GM12874 (cell line): ENCODE data around the gene TMEM164.

Experiments
- CTCF ChIP-seq: IDR thresholded peaks from 2 replicates; pipeline ENCODE4 v1.5.1; 2011; ENCODE audit warnings: low read depth, mild to moderate bottlenecking, control low read depth, low read length, moderate library complexity; ENCODE audit not compliant: insufficient read depth

Gene TMEM164

GRCh38 chrX:110138557-110138956, 135.6 kb downstream of the TMEM164 start:
- no peak for TF ChIP-seq CTCF

- no peak for TF ChIP-seq CTCF
These were observed 136.3 kb downstream of the TMEM164 start for GRCh38 chrX:110139172-110139571.

GRCh38 chrX:110142096-110142495, 139.2 kb downstream of the TMEM164 start:
- no peak for TF ChIP-seq CTCF

- no peak for TF ChIP-seq CTCF
These were observed 140.7 kb downstream of the TMEM164 start for GRCh38 chrX:110143454-110144210.

- TF ChIP-seq CTCF: no peak
These were observed 142.4 kb downstream of the TMEM164 start for GRCh38 chrX:110145311-110145710.

GRCh38 chrX:110145854-110146253, 142.9 kb downstream of the TMEM164 start:
- TF ChIP-seq CTCF: peak; percentile 56

GRCh38 chrX:110146521-110146920, 143.6 kb downstream of the TMEM164 start:
- peak; percentile 35; the same call in 1 of the 2 replicates for TF ChIP-seq CTCF
